GM12864 (cell line): ENCODE results near the gene RTP5.
"Not testable (repeated sequence)": the region's sequence is repeated elsewhere in the genome, so short reads cannot be mapped to it uniquely, and the experiment has no call there.

Experiments
- DNase-seq: peaks from one replicate; pipeline ENCODE4 v3.0.0-alpha.2; 2011; ENCODE audit warnings: low read depth
- H3K4me3 ChIP-seq: 2 replicates; pipeline ENCODE4 v1.5.1; 2011; ENCODE audit warnings: mild to moderate bottlenecking, low read depth, low read length, control low read depth
- TF ChIP-seq, protein P1 (sequence below): IDR thresholded peaks from 2 replicates; pipeline ENCODE4 v1.5.1; 2011; ENCODE audit warnings: low read depth, mild to moderate bottlenecking, moderate library complexity, low read length, control low read depth, inconsistent platforms; ENCODE audit errors: missing control alignments

RTP5 gene

DNA sequence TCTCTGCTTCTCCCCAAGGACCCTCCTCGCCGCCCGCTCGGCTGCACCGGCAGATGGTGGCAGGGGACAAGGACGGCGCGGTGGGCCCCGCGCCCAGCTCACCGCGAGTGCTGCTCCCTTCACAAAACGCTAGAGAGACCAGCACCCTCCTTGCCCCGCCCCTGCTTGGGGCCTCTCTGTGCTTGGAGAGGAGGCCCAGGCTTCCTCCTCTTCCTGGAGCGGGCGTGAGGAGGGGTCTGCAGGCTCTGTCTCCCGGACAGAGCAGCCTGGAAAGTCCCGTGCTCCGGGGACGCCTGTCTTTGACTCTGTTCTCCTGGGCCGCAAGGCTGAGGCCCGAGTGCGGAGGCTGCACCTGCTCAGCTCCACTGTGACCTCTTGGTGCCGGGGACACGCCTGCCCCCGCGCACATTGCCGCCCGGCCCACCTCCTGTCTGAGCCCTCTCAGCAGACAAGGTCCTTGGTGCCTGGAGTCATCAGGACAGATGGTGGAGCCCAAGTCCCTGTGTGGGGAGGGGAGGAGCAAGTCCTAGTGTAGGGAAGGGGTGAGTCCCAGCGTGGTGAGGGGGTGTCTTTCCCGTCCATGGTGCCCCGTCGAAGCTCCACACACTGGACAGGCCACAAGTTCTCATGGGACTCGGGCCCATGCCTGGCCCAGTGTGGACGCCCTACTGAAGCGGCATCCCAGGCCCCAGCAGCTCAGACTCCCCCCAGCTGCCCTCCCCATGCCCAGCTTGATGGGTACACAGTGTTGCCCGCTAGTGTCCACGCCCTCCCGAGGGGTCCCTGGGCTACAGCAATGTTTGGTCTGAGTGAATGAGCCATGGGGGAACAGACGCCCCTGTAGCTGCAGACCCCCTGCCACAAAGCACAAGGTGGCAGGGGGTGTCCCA is 33.8 kb downstream of the RTP5 start:
- DNase-seq: no peak
- TF ChIP-seq, protein P1, sequence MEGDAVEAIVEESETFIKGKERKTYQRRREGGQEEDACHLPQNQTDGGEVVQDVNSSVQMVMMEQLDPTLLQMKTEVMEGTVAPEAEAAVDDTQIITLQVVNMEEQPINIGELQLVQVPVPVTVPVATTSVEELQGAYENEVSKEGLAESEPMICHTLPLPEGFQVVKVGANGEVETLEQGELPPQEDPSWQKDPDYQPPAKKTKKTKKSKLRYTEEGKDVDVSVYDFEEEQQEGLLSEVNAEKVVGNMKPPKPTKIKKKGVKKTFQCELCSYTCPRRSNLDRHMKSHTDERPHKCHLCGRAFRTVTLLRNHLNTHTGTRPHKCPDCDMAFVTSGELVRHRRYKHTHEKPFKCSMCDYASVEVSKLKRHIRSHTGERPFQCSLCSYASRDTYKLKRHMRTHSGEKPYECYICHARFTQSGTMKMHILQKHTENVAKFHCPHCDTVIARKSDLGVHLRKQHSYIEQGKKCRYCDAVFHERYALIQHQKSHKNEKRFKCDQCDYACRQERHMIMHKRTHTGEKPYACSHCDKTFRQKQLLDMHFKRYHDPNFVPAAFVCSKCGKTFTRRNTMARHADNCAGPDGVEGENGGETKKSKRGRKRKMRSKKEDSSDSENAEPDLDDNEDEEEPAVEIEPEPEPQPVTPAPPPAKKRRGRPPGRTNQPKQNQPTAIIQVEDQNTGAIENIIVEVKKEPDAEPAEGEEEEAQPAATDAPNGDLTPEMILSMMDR: no peak
- H3K4me3 ChIP-seq: no peak overlapping the region

DNA sequence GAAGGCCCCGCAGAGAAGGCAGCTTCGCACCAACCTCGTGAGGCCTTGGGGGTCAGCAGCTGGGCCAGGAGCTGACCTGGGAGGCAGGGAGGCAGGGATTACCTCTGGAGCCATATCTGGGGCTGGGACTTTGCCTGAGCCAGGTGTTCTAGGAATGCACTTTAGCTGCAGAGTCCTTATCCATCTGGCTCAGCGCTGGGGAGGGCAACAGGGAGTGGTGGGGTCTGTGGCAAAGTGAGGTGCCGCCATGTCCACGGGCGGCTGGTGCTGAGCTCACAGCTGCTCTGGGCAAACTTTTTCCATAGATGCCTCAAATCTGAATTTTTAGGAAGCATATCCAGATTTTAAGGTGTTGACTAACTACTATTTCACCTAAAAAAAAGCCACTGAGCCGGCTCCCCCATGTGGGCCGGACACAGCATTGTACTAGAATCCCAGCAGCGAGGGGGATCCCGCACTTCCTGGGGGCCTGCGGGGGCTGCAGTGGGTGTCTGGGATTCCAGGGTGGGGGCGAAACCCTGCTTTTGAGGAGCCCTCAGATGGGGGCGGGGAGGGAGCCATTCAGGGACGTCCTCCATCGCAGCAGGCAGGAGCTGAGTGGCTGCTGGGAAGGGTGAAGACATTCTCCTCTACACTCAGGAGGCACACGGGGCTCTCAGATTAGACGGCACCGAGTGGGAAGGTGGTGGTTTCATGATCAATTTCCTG is 34.6 kb downstream of the RTP5 start:
- no peak overlapping the region for H3K4me3 ChIP-seq
- TF ChIP-seq, protein P1: no peak
- no peak for DNase-seq

DNA sequence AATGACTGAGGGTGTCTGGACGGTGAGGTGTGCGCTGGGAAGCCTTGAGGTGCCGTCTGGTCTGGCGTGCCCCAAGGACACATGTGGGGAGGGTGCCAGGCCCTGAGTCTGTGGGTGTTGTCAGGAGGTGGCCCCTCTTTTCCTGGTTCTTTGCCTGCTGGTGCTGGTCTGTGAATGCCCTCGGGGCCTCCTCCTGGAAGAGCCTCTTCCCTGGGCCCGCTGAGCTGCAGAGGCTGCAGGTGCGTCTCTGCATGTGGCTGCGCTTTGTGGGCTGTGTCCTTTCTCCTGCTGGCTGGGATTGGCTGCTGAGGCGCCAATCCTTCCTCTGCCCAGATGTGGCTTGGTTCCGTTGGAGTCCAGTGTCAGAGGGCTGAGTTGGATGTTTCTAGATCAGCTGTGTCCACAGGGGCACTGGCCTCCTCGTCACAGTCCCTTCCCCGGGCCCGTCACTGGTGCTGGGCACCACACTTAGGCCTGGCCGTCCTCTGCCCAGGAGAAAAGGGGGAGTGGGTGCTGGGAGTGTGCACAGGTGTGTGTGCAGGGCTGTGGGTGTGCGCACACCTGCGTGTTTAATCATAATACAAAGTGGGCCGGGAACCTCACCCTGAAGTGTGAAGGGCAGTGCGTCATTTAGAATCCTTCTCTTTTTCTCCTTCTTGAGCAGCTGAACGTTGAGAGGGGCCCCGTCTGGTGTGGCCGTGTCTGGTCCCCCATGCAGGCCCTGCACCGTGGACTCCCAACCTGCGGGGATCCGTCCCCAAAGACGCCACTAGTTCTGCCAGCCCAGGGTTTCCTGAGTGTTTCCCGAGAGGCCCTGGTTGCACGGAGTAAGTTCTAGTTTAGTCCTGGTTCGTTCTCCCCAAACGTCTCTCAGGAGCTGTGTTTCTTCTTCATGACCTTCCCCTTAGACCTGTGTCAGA is 35.5 kb downstream of the RTP5 start:
- TF ChIP-seq, protein P1: no peak
- H3K4me3 ChIP-seq: no peak overlapping the region
- no peak for DNase-seq

DNA sequence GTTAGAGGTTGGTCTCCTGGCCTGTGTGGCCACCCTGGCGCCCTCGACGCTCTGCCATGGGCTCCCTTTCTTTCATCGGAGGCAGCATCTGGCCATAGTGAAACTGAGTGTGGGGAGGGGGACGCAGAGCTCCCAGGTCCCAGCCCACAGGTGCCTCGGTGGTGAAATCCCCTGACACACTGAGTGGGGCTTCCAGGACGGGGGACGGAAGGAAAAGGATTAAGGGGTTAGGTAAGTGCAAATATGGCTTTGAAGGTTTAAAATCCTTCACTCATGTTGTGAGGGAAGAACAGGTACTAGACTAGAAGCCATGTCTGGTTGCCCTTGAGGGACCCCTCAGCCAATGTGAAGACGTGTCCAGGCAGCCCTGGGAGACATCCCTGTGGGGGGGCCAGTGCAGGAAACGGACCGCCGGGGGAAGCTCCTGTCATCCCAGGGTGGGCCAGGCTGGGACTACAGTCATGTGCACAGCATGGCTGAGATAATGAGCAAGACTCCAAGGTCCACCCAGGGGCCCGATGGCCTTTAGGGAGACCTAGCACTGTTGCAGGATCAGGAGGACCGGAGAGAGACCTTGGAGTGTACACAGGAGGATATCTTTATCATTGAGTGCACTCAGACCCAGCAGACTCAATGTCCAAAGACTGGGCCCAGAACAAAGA is 36.3 kb downstream of the RTP5 start:
- no peak for DNase-seq
- no peak overlapping the region for H3K4me3 ChIP-seq
- TF ChIP-seq, protein P1: no peak

DNA sequence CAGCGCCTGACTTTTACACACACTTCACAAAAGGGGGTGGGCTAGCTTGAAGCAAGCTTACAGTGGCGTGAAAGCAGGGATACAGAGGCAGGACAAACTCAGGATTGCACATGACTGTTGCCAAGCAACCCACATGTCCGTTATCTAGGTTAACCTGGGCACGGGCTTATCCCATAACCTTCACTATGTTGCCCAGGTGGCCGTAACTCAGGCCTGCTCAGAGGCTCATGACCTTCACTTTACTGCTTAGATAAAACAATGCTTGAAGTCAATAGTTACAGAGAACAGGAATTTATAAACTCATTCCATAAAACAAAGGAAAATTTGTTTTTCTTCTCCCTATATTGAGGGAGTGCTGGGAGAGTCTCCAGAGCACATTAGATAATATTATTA is 36.8 kb downstream of the RTP5 start:
- not testable (repeated sequence) for DNase-seq, H3K4me3 ChIP-seq

DNA sequence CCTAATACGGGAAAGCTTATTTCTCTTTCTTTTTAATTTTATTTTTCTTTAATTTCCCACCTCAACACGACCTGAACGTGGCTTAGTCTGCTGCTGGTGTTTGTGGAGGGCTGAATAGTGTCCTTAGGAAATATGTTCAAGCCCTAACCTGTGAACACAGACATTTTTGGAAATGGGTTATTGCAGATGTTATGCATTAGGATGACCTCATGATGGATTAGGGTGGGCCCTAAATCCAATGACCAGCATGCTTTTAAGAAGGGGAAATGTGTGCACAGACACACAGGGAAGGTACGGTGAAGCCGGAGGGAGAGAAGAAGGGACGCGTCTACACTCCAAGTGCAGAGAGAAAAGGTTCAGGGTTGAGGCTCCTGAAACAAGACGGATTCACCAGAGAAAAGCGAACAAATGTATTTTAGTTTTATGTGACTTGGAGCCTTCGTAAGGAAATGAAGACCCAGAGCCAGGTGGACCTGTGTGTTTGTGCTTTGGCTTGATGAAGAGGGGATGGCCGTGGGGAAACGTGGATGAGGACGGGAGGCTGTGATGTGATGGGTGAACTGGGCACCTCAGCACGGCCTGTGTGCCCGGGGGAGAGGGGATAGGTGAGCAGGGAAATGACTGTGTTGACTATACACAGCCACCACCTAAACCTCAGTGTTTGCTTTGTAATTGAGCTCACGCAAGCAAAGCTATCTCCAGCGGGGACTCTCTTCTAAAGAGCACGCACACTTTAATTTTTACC is 37.5 kb downstream of the RTP5 start:
- TF ChIP-seq, protein P1: no peak
- no peak overlapping the region for H3K4me3 ChIP-seq
- DNase-seq: no peak

DNA sequence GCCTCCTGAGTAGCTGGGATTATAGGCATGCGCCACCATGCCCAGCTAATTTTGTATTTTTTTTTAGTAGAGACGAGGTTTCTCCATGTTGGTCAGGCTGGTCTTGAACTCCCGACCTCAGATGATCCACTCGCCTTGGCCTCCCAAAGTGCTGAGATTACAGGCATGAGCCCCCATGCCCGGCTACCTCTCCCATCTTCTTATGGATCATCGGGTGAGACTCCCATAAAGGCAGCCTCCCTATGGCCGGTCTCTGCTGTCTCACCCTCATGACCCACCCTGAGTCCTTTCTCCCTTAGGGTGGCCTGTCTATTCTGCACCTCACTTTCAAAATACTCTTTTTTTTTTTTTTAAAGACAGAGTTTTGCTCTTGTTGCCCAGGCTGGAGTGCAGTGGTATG is 38.3 kb downstream of the RTP5 start:
- not testable (repeated sequence) for DNase-seq, H3K4me3 ChIP-seq
